ENCODE measurements around the gene AGK. TPM values are rescaled to one million over a fixed set of nuclear protein-coding genes. Genes with fewer than 3 reads are reported as not detected.

AGK gene
- total and polyA plus RNA-seq, 2 donors (not counting 1 experiment from before 2014, with no cell fraction given) = 12.8 to 26.1 TPM

- POLR2A ChIA-PET = no interaction called here
Observed at GRCh38 chr7:141676618-141677017, 125.4 kb downstream of the AGK start.

GRCh38 chr7:141679014-141679413 is 127.8 kb downstream of the AGK start:
- H3K27ac Mint-ChIP-seq = no peak overlapping the region
- H3K9ac ChIP-seq (ENCODE audit: low read length) = no peak overlapping the region
- ChIA-PET POLR2A (no interaction called here), CTCF (no interaction called here)
- H3K79me2 ChIP-seq (ENCODE audit: control insufficient read depth, insufficient read depth, low read length) = no peaks in the 10 kb centered on the region
- H2AFZ ChIP-seq (ENCODE audit: insufficient read depth, low read depth, low read length, poor library complexity, severe bottlenecking) = no peak overlapping the region
- H3K27ac ChIP-seq (ENCODE audit: low read length in 2 of 2) = no peak overlapping the region
- H3K4me1 ChIP-seq (ENCODE audit: control insufficient read depth in 2 of 2, insufficient read depth in 2 of 2, low read length in 2 of 2) = no peaks in the 10 kb centered on the region
- H3K4me3 Mint-ChIP-seq = no peak overlapping the region
- intact Hi-C loops (cut with micrococcal nuclease) = no loop called here
- DNase-seq (no peak), ATAC-seq (ENCODE audit: low read depth) (no peak)
- H3K9me3 Mint-ChIP-seq (ENCODE audit: insufficient read depth) = no peaks in the 10 kb centered on the region
- H3K4me2 ChIP-seq (replicated peaks; ENCODE audit: low read depth, low read length, poor library complexity, severe bottlenecking) = no peak overlapping the region
- TF ChIP-seq EZH2 (IDR thresholded peaks at IDR 0.05; ENCODE audit: borderline replicate concordance, insufficient read depth, low read depth, low read length, poor library complexity, severe bottlenecking) (no peak), CTCF (IDR thresholded peaks at IDR 0.05) (no peak)
- H3K36me3 ChIP-seq (replicated peaks in 1 of 2; ENCODE audit: control extremely low read depth in 1 of 2, control insufficient read depth in 1 of 2, extremely low read depth in 1 of 2, insufficient read depth in 2 of 2, low read length in 1 of 2) = peaks cover 4 to 32% of the 10 kb centered on the region in 2 experiments
- peaks cover 15% of the 10 kb centered on the region for H3K4me1 Mint-ChIP-seq
- no peak overlapping the region for H3K4me3 ChIP-seq (ENCODE audit: control extremely low read depth in 1 of 5, extremely low read depth in 1 of 5, insufficient read depth in 1 of 5, low read depth in 2 of 5, low read length in 4 of 5)
- peaks cover 5% of the 10 kb centered on the region for H4K20me1 ChIP-seq (ENCODE audit: control insufficient read depth, insufficient read depth, low read length, poor library complexity, severe bottlenecking)
- H3K27me3 ChIP-seq (replicated peaks in 1 of 4; ENCODE audit: control extremely low read depth in 1 of 4, control insufficient read depth in 3 of 4, insufficient read depth in 4 of 4, low read length in 3 of 4) = no peaks in the 10 kb centered on the region
- no peaks in the 10 kb centered on the region for H3K9me3 ChIP-seq (ENCODE audit: control extremely low read depth in 1 of 3, control insufficient read depth in 2 of 3, insufficient read depth in 1 of 3, low read length in 2 of 3)
- no peaks in the 10 kb centered on the region for H3K27me3 Mint-ChIP-seq

More at GRCh38 chr7:141676618-141677017, 125.4 kb downstream of the AGK start:
- H3K9me3 Mint-ChIP-seq (ENCODE audit: insufficient read depth) = no peaks in the 10 kb centered on the region
- H3K27me3 Mint-ChIP-seq = no peaks in the 10 kb centered on the region
- 41% methylated on average over 3 of the region's 3 CpGs for WGBS (ENCODE audit: insufficient coverage)
- intact Hi-C loops (cut with micrococcal nuclease) = no loop called here
- H3K9me3 ChIP-seq (ENCODE audit: control extremely low read depth in 1 of 3, control insufficient read depth in 2 of 3, insufficient read depth in 1 of 3, low read length in 2 of 3) = no peaks in the 10 kb centered on the region
- no peaks in the 10 kb centered on the region for H3K27me3 ChIP-seq (replicated peaks in 1 of 4; ENCODE audit: control extremely low read depth in 1 of 4, control insufficient read depth in 3 of 4, insufficient read depth in 4 of 4, low read length in 3 of 4)
- ATAC-seq (ENCODE audit: low read depth) (no peak), DNase-seq (no peak)
- H4K20me1 ChIP-seq (ENCODE audit: control insufficient read depth, insufficient read depth, low read length, poor library complexity, severe bottlenecking) = no peaks in the 10 kb centered on the region
- no peaks in the 10 kb centered on the region for H3K4me1 ChIP-seq (ENCODE audit: control insufficient read depth in 2 of 2, insufficient read depth in 2 of 2, low read length in 2 of 2)
- H3K4me3 Mint-ChIP-seq = no peak overlapping the region
- no peak overlapping the region for H3K27ac ChIP-seq (ENCODE audit: low read length in 2 of 2)
- no peak overlapping the region for H3K27ac Mint-ChIP-seq
- H3K4me1 Mint-ChIP-seq = peaks cover 15% of the 10 kb centered on the region
- H3K4me3 ChIP-seq (ENCODE audit: control extremely low read depth in 1 of 5, extremely low read depth in 1 of 5, insufficient read depth in 1 of 5, low read depth in 2 of 5, low read length in 4 of 5) = no peak overlapping the region
- CTCF ChIA-PET = interaction anchor here (1.1 kb wide), 1 partner anchor 11 kb away, joined by 3 read pairs; no protein-coding TSS in a partner anchor
- H3K4me2 ChIP-seq (replicated peaks; ENCODE audit: low read depth, low read length, poor library complexity, severe bottlenecking) = no peak overlapping the region
- no peak overlapping the region for H2AFZ ChIP-seq (ENCODE audit: insufficient read depth, low read depth, low read length, poor library complexity, severe bottlenecking)
- peaks cover 2 to 43% of the 10 kb centered on the region in 2 experiments for H3K36me3 ChIP-seq (replicated peaks in 1 of 2; ENCODE audit: control extremely low read depth in 1 of 2, control insufficient read depth in 1 of 2, extremely low read depth in 1 of 2, insufficient read depth in 2 of 2, low read length in 1 of 2)
- no peak overlapping the region for H3K9ac ChIP-seq (ENCODE audit: low read length)
- TF ChIP-seq EZH2 (IDR thresholded peaks at IDR 0.05; ENCODE audit: borderline replicate concordance, insufficient read depth, low read depth, low read length, poor library complexity, severe bottlenecking) (no peak), CTCF (IDR thresholded peaks at IDR 0.05) (no peak)
- H3K79me2 ChIP-seq (ENCODE audit: control insufficient read depth, insufficient read depth, low read length) = no peaks in the 10 kb centered on the region
